Mammary epithelial cell (primary cell): ENCODE data around the gene MOGAT1.

ENCODE experiments used
- CTCF ChIP-seq, 2 donors: IDR thresholded peaks in 1 of 2; conservative IDR thresholded peaks in 1 of 2; 2 replicates each; pipeline ENCODE4 v1.5.1; 2011 to 2012; ENCODE audit warnings: inconsistent platforms in 2 of 2, low read length in 2 of 2, mild to moderate bottlenecking in 2 of 2, control low read depth in 1 of 2, low read depth in 1 of 2; ENCODE audit not compliant: insufficient read depth in 1 of 2; ENCODE audit errors: extremely low read depth in 1 of 2
- EZH2 ChIP-seq: IDR thresholded peaks from 2 replicates; pipeline ENCODE4 v1.6.1; 2012; ENCODE audit warnings: low read length, inconsistent platforms, borderline replicate concordance

GRCh38 chr2:222635295-222635694 is 36.2 kb upstream of the MOGAT1 start:
- TF ChIP-seq CTCF (conservative IDR thresholded peaks at IDR 0.05 in 1 of 2, IDR thresholded peaks at IDR 0.05 in 1 of 2; ENCODE audit: extremely low read depth in 1 of 2, insufficient read depth in 1 of 2, low read depth in 1 of 2, low read length in 2 of 2) (no peak), EZH2 (no peak)
